ENCODE measurements around the gene KCNQ2.

KCNQ2 gene

DNA sequence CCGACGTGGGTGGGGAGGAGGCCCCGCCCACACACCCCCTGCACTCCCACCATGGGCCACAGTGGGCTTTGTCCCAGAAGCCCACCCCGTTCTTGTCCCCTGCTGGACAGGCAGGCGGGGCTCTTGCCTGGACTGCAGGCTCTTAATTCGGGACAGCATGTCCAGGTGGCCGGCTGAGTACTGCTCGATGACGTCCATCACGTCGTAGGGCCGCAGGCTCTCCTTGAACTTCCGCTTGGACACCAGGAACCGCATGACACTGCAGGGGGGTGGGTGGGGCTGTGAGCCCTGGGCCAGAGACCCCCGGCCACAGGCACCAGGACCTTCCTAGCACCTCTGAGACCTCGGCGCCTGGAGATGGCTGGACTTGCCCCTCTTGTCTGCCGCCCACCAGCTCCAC lies 59.1 kb downstream of the KCNQ2 start:
- no peak for DNase-seq

GRCh38 chr20:63412889-63413288 lies 59.6 kb downstream of the KCNQ2 start:
- no peak for DNase-seq

- DNase-seq, result no peak
Observed at GRCh38 chr20:63411898-63412631, 60.4 kb downstream of the KCNQ2 start.

- no peak for DNase-seq
Observed at GRCh38 chr20:63411151-63411897, 61.1 kb downstream of the KCNQ2 start.

- no peak for DNase-seq
Observed at GRCh38 chr20:63409834-63410435, 62.5 kb downstream of the KCNQ2 start.

GRCh38 chr20:63409066-63409833 lies 63.2 kb downstream of the KCNQ2 start:
- no peak for DNase-seq

GRCh38 chr20:63408684-63409046 lies 63.8 kb downstream of the KCNQ2 start:
- no peak for DNase-seq

GRCh38 chr20:63407928-63408683 lies 64.3 kb downstream of the KCNQ2 start:
- no peak for DNase-seq

DNA sequence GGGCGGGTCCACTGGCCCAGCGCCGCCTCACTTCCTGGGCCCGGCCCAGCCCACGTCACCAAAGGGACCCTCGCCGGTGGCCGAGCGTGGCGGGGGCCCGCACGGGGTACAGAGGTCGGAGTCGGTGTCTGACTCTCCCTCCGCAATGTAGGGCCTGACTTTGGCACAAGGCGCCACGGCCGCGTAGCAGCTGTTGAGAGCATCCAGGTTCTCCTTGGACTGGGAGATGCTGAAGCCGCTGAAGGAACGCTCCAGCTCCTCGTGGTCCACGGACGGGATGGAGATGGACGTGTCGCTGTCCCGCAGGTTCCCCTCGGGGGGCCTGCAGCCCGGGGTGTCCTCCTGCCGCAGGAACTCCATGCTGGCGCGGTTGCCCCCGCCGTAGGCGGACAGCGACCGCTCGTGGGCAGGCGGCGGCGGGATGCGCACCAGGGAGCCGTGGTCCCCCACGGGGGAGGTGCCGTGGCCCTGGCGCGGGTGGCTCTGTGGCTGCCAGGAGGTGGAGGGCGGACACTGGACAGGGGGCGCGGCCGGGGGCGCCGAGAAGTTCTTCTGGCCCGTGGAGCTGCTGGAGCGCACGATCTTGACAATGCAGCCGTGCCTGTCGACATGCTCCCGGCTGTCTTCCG lies 65.7 kb downstream of the KCNQ2 start:
- no peak for DNase-seq

DNA sequence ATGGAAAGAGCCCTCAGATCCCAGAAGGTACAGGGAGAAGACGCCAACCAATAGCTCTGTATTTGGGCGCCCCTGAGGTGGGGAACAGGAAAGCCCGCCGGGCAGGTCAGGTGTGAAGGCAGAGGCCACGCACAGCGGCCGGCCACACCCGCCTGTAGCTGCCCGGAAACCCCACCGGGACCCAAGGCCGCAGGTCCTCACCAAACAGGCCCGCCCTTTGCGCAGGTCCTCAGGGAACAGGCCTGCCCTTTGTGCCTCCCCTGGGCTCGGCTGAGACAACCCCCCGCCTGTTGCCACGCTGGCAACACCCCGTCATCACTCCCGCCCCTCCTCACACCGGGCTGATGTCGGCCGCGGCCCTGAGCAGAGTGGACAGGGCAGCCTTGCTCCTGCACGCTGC lies 66.4 kb downstream of the KCNQ2 start:
- no peak for DNase-seq

DNA sequence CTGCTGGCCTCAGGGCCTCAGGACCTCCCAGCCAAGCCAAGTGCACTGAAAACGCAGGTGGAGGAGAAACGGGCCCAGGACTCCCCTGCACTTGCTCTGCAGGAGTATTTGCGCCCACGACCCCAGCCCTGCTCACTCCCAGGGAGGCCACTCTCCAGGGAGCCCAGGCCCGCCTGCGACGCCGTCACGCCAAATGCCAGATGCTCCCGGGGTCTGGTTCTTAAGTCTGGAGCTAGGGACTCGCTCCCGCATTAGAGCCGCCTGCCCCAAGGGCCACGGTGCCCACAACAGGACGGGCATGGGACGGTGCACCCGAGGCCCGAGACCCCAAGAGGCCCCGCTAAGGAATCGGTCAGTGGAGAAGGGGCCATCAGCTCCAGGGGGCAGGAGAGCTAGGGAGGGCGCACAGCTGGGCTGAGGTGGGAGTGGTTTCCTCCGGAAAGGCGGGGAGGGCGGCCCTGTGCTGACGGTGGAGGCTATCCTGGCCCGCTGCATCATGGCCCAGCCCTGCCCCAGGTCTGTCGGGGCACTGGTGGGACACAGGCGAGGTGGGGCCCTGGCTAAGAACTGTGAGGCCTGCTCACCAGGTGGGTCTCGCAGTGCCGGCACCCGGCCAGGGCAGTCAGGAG lies 67.2 kb downstream of the KCNQ2 start:
- DNase-seq, result no peak

DNA sequence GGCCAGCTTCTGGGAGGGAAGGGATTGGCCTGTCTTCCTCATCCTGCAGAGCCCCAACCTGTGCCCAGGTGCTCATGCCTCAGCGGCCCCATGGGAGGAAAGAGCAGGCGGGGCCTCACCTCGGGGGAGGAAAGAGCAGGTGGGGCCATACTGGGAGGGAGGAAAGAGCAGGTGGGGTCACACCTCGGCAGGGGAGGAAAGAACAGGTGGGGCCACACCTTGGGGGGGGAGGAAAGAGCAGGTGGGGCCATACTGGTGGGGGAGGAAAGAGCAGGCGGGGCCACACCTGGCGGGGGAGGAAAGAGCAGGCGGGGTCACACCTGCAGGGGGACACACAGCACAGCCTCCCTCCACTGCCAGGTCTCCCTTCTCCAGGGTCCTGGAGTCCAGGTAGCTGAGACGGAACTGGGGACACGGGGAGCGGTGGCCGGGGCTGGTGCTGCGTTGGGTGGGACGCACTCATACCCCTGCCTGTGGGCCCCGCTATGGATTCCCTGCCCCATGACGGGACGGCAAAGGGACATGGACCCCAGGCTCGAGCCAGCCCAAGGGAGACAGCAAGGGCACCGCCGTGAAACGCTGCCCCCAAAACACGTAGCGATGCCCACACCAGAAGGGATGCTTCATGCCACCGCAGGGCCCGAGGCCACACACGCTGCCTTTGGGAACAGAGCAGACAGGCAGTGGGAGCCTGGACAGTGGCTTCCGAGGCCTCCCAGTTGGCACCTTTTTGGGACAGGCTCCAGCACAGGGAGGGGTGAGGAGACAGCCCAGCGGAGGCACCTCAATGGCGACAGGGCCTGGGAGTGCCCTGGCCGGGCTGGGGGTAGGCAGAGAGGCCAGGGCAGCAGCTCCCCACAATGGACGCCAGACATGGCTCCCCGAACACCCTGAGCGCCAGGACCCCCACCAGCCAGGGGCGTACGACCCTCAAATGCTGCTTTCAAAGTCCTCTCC lies 68.0 kb downstream of the KCNQ2 start:
- DNase-seq, result peak; percentile 17

DNA sequence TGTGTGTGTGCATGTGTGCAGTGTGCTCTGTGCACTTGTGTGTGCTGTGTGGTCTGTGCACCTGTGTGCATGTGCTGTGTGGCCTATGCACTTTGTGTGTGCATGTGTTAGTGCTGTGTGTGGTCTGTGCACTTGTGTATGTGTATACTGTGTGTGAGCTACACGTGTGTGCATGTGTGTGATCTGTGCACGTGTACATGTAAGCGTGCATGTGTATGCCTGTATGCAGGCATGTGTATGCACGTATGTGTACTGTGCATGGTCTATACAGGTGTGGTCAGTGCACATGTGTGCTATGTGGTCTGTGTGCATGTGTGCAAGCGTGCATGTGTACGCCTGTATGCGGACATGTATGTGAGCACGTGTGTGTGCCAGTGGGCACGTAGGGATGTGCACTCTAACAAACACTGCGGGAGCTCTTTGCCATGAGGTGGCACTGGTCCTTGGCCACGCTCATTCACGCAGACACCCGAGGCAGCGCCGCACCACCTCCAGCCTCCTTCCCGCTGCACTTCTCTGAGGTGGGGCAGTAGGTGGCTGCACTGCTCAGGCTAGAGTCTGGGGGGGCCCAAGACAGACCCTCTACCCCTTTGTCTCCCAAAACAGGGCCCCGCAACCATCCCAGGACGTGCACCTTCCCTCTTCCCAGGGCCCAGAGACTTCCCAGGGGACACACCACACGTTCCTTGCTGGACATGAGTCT lies 68.9 kb downstream of the KCNQ2 start:
- no peak for DNase-seq

GRCh38 chr20:63402860-63403220 lies 69.6 kb downstream of the KCNQ2 start:
- DNase-seq, result no peak

- no peak for DNase-seq
Observed at GRCh38 chr20:63402181-63402859, 70.1 kb downstream of the KCNQ2 start.

DNA sequence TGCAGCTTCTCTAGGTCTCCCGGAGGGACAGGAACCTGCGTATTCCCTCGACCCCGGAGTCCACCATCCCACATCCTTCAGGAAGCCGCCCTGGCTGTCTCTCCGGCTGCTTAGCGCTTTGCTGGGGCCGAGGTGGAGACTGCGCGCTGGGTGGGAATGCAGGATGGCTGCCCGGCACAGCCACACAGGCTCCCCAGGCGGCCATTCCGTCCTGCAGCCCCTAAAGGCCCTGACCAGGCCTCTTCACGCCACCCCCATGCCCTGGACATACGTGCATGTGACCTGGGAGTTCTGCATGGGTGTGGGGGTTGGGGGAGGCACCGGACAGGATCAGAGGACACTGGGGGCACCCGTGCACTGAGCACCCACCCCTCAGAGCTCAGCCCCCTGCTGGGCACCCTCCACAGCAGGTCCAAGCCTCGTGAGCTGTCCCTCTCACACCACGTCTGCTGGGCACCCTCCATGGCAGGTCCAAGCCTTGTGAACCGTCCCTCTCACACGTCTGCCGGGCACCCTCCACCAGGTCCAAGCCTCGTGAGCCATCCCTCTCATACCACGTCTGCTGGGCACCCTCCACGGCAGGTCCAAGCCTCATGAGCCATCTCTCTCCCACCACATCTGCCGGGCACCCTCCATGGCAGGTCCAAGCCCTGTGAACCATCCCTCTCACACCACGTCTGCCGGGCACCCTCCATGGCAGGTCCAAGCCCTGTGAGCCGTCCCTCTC lies 70.9 kb downstream of the KCNQ2 start:
- no peak for DNase-seq

- no peak for DNase-seq
Observed at GRCh38 chr20:63400486-63401210, 71.8 kb downstream of the KCNQ2 start.

All from NCI-H345 (cell line).